GM15510 (cell line): ENCODE measurements around the gene TFF1.

Experiments used
- POLR2A ChIP-seq: IDR thresholded peaks from 3 replicates; pipeline ENCODE4 v1.6.1; 2011; ENCODE audit warnings: borderline replicate concordance; ENCODE audit not compliant: insufficient read length; ENCODE audit errors: extremely low read depth

Gene TFF1

GRCh38 chr21:42389449-42389835, 23.1 kb upstream of the TFF1 start:
- no peak for TF ChIP-seq POLR2A

- TF ChIP-seq POLR2A = no peak
These were observed 22.6 kb upstream of the TFF1 start for GRCh38 chr21:42388740-42389448.

DNA sequence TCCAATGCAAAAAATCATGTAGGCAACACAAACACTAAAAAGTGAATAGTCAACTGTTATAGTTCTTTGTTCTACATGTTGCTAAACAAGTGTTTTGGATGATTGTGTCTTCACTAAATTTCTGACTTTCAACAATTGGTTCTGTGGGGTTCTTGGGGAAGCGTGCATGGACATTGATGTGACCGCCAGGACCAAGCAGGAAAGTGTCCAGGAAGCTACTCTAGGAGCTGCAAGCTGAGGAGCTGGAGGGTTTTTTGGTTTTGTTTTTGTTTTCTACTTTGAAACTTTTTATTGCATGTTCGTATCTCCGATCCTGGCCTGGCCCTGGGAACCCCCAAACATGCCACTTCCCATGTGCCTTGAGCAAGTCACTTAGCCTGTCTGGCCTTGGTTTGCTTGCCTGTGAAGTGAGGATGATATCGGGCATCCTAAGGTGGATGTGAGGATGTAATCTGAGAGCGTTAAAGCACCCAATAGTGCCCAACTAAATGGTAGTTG, 21.6 kb upstream of the TFF1 start:
- no peak for TF ChIP-seq POLR2A

DNA sequence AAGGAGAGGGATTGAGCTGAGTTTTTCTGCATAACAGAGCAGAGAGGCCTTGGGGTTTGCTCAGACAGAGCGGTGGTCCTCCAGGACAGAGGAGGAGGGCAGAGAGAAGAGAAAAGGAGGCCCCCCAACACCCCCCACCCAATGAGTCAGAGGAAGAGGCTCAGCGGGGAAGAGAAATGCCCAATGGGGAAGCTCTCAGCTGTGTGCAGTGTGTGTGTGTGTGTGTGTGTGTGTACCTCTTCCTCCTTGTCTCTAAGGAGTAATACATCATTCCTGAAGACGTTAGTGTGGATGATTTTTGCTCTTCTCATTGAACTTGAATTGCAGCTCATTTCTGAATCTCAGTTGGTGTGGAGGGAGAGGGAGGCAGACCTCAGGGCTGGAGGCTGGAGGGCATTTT, 20.8 kb upstream of the TFF1 start:
- no peak for TF ChIP-seq POLR2A

- TF ChIP-seq POLR2A = no peak
These were observed 19.8 kb upstream of the TFF1 start for GRCh38 chr21:42386034-42386591.

GRCh38 chr21:42385619-42386018, 19.3 kb upstream of the TFF1 start:
- TF ChIP-seq POLR2A = no peak

DNA sequence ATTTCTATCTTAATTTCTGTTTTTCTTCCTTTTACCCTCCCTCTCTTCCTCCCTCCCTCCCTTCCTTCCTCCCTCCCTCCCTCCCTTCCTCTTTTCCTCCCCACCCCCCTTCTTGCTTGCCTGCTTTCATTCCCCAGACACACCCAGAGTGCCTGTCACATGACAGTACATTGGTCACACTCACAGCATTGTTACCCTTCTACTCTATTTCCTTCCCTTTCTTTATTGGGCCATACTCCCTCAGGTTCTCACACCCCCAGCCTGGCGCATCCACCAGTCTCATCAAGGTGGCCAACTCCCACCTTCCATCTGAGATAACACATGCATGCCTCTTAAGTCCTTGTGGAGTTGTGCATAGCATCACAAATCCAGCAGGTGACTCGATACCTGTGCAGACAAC, 18.7 kb upstream of the TFF1 start:
- TF ChIP-seq POLR2A = no peak

- TF ChIP-seq POLR2A = no peak
These were observed 18.0 kb upstream of the TFF1 start for GRCh38 chr21:42384156-42384945.

- TF ChIP-seq POLR2A = no peak
These were observed 17.0 kb upstream of the TFF1 start for GRCh38 chr21:42383331-42383730.

GRCh38 chr21:42382915-42383314, 16.6 kb upstream of the TFF1 start:
- TF ChIP-seq POLR2A = no peak

DNA sequence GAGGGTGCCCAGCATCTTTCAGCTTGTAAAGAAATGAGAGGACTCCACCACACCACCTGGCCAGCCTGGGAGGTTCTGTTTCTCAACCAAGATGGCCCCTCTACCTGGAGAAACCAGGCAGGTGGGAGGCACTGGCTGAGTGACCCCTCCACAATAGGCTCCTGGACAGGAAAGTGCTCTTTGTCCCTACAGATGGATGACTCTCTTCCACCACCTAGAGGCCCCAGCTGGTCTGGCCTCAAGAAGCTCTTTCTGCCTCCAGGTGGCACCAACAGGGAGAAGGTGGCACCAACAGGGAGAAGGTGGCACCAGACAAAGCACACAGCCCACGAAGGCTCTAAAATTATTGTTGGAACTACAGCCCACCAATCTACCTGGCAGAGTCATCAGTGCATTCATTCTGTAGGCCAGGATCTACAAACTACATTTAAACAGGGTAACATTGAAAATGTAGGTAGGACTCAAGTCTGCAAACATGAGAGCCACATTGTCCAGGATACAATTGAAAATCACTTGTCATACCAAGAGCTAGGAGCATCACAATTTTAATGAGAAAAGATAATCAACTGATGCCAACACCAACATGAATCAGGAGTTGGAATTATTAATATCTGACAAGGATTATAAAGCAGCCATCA, 15.1 kb upstream of the TFF1 start:
- TF ChIP-seq POLR2A = no peak

DNA sequence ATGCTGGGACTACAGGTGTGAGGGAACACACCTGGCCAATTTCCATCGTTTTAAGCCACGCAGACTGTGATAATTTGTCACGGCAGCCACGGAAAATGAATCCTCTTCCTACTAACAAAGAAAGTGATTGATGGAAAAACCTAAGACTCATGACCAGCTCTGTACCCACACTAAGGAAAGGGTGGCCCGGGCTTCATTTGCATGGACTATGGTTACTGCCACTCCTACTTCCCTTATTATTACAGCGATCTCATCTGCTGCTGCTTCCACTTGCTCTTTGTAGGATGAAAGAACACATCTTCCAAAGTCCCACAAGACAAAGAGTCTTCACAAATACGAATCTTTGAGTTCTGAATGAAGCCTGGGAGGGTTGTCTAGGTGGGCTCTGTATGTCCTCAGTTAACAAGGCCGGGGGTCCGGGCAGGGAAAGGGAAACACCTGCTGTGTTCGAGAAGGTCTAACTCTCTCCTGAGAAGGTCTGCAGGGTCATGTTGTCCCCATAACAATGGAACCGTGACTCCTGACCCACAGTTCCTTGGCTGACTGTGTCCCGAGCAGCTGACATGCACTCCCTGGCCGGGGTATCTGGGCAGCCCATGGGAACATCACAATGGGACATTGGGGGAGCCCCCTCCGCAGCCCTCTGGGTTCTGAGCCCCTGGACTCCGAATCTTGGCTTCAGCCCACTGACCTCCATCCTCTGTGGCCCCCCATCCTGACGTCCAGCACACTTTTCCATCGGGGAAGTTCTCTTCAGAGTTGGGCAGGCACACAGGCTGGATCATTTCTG, 13.3 kb upstream of the TFF1 start:
- TF ChIP-seq POLR2A = no peak

GRCh38 chr21:42378418-42378817, 12.1 kb upstream of the TFF1 start:
- no peak for TF ChIP-seq POLR2A

DNA sequence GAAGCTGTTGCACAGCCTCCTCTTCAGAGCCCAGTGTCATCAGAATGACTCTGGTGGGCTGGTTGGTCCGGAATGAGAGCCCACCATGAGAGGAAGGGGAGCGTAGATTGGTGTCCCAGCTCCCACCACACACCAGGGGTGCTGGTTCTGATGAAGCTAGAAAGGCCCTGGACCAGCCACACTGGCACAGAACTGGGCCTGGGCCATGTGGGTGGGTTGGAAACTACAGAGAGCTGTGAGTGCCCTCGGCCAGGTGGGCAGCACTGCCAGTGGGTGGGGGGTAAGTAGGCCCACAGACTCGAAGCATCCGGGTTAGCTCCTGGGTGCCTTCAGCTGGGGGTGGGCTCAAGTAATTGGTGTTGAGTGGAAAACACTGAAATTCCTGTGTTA, 11.6 kb upstream of the TFF1 start:
- no peak for TF ChIP-seq POLR2A
